ENCODE results near the gene GPR65.

- TF ChIP-seq CTCF (IDR thresholded peaks at IDR 0.05; ENCODE audit: borderline replicate concordance, extremely low read depth, low read length, poor library complexity, severe bottlenecking) (no peak), EZH2 (IDR thresholded peaks at IDR 0.05; ENCODE audit: borderline replicate concordance, low read depth, low read length, severe bottlenecking) (no peak)
Observed at GRCh38 chr14:87979689-87980088, 25.2 kb upstream of the GPR65 start.

Data from DND-41 (cell line).